ENCODE data around the gene OGFOD1. TPM values are rescaled to one million over a fixed set of nuclear protein-coding genes. Genes with fewer than 3 reads are reported as not detected.

The OGFOD1 gene
- total and polyA plus RNA-seq, 10 donors: 6.9 to 34.7 (median 23.9) TPM

GRCh38 chr16:56512025-56512424 lies 60.7 kb downstream of the OGFOD1 start:
- TF ChIP-seq POLR2A (IDR thresholded peaks at IDR 0.05) (no peak), CTCF (IDR thresholded peaks at IDR 0.05 in 8 of 11, conservative IDR thresholded peaks at IDR 0.05 in 3 of 11) (no peak), POLR2AphosphoS5 (IDR thresholded peaks at IDR 0.05) (no peak)
- DNase-seq: no peak
- 91 to 100% (median 93%) methylated on average over 1 of the region's 1 CpG for WGBS, 5 donors
- no peaks in the 10 kb centered on the region for H3K9me3 ChIP-seq
- H3K27me3 ChIP-seq (replicated peaks in 1 of 7): no peaks in the 10 kb centered on the region
- intact Hi-C loops (cut with DNase I; ENCODE audit: low total_unique reads): loop anchor here (10.0 kb wide), 1 partner anchor 93 kb away; the partner anchor contains the start of gene MT2A
- peaks cover 6 to 46% (median 16%) of the 10 kb centered on the region in 6 donors for H3K4me1 ChIP-seq
- no peak overlapping the region for H3K27ac ChIP-seq
- H3K36me3 ChIP-seq: peaks cover 0 to 63% (median 37%) of the 10 kb centered on the region in 6 donors
- no peak overlapping the region for H3K4me3 ChIP-seq

- intact Hi-C loops (cut with DNase I; ENCODE audit: low total_unique reads): loop anchor here (10.0 kb wide), 1 partner anchor 92 kb away; the partner anchor contains the start of gene MT2A
- H3K36me3 ChIP-seq: peaks cover 0 to 52% (median 26%) of the 10 kb centered on the region in 6 donors
- peaks cover 6 to 56% (median 23%) of the 10 kb centered on the region in 6 donors for H3K4me1 ChIP-seq
- H3K27ac ChIP-seq: no peak overlapping the region
- DNase-seq: no peak
- TF ChIP-seq POLR2AphosphoS5 (IDR thresholded peaks at IDR 0.05): no peak
- no peaks in the 10 kb centered on the region for H3K9me3 ChIP-seq
- WGBS, 5 donors: 55 to 85% (median 74%) methylated on average over 2 of the region's 2 CpGs
- no peaks in the 10 kb centered on the region for H3K27me3 ChIP-seq (replicated peaks in 1 of 7)
- no peak overlapping the region for H3K4me3 ChIP-seq
Measured at GRCh38 chr16:56513091-56513490, 61.7 kb downstream of the OGFOD1 start.

GRCh38 chr16:56513972-56514371 lies 62.6 kb downstream of the OGFOD1 start:
- Histone ChIP-seq H3K4me3 (no peak overlapping the region), H3K4me1 (peaks cover 10 to 65% (median 31%) of the 10 kb centered on the region in 6 donors), H3K9me3 (no peaks in the 10 kb centered on the region), H3K36me3 (peaks cover 0 to 44% (median 18%) of the 10 kb centered on the region in 6 donors), H3K27ac (no peak overlapping the region), H3K27me3 (replicated peaks in 1 of 7) (no peaks in the 10 kb centered on the region)
- WGBS, 5 donors: 72 to 78% (median 75%) methylated on average over 3 of the region's 3 CpGs
- no peak for TF ChIP-seq POLR2A (IDR thresholded peaks at IDR 0.05)
- peak in 10 of 11 experiments; percentile 28 to 71 (median 62) for TF ChIP-seq CTCF (IDR thresholded peaks at IDR 0.05 in 8 of 11, conservative IDR thresholded peaks at IDR 0.05 in 3 of 11)
- no peak for TF ChIP-seq POLR2AphosphoS5 (IDR thresholded peaks at IDR 0.05)
- intact Hi-C loops (cut with DNase I; ENCODE audit: low total_unique reads): loop anchor here (10.0 kb wide), 1 partner anchor 91 kb away; the partner anchor contains the start of gene MT2A
- DNase-seq: no peak

- peaks cover 13 to 71% (median 35%) of the 10 kb centered on the region in 6 donors for H3K4me1 ChIP-seq
- no peak for DNase-seq
- no peak overlapping the region for H3K27ac ChIP-seq
- no peaks in the 10 kb centered on the region for H3K9me3 ChIP-seq
- intact Hi-C loops (cut with DNase I; ENCODE audit: low total_unique reads): loop anchor here (5.0 to 10.0 kb wide), 2 partner anchors 90 to 187 kb away; partner anchors contain the start of gene MT2A
- TF ChIP-seq POLR2AphosphoS5 (IDR thresholded peaks at IDR 0.05) (no peak), POLR2A (IDR thresholded peaks at IDR 0.05) (no peak), CTCF (IDR thresholded peaks at IDR 0.05 in 8 of 11, conservative IDR thresholded peaks at IDR 0.05 in 3 of 11) (no peak)
- peaks cover 0 to 35% (median 11%) of the 10 kb centered on the region in 6 donors for H3K36me3 ChIP-seq
- H3K27me3 ChIP-seq (replicated peaks in 1 of 7): no peaks in the 10 kb centered on the region
- 79 to 92% (median 91%) methylated on average over 3 of the region's 3 CpGs for WGBS, 5 donors
- no peak overlapping the region for H3K4me3 ChIP-seq
Measured at GRCh38 chr16:56514845-56515244, 63.5 kb downstream of the OGFOD1 start.

Data from spleen (tissue), 11 donors.